HFFc6 (cell line): Measurements from ENCODE around the gene PCDH18. TPM values are rescaled to one million over a fixed set of nuclear protein-coding genes. Genes with fewer than 3 reads are reported as not detected.

ENCODE experiments used
- DNase-seq: peaks from one replicate; pipeline ENCODE4 v3.0.0-alpha.2; 2018
- H3K27ac Mint-ChIP-seq: 2 replicates; pipeline ENCODE4 v1.8.0; 2020; ENCODE audit warnings: mild to moderate bottlenecking, mixed read lengths
- H3K27me3 Mint-ChIP-seq: 2 replicates; pipeline ENCODE4 v1.8.0; 2021; ENCODE audit warnings: mild to moderate bottlenecking, moderate library complexity, mixed read lengths; ENCODE audit not compliant: insufficient read depth
- H3K36me3 Mint-ChIP-seq: 2 replicates; pipeline ENCODE4 v1.8.0; 2021; ENCODE audit warnings: low read depth, mixed read lengths
- H3K4me1 Mint-ChIP-seq: 2 replicates; pipeline ENCODE4 v1.8.0; 2020; ENCODE audit warnings: low read depth, mixed read lengths
- H3K4me3 Mint-ChIP-seq: 2 replicates; pipeline ENCODE4 v1.8.0; 2020; ENCODE audit warnings: mild to moderate bottlenecking, moderate library complexity, mixed read lengths
- H3K9me3 Mint-ChIP-seq: 2 replicates; pipeline ENCODE4 v1.8.0; 2020; ENCODE audit warnings: mild to moderate bottlenecking, mixed read lengths
- CTCF ChIP-seq: fragments of 200-600 bp; sonication (generic); IDR thresholded peaks from 2 replicates; pipeline ENCODE4 v1.5.0; 2021; ENCODE audit warnings: antibody characterized with exemption, mild to moderate bottlenecking
- total RNA-seq, 6 experiments: library from RNA; stranded (reverse); fragmentation: NEBNext Ultra II Directional; extraction: Animal tissue kit (Norgen Biotek cat#: 25700); gene quantifications; 2 replicates in 1 of 6; 3 replicates in 5 of 6; pipeline ENCODE4 v1.2.3, GENCODE V29; 2021

Gene PCDH18
- total RNA-seq, 6 experiments from 2014 or later: 41.6 to 57.6 (median 53.9) TPM

GRCh38 chr4:137559801-137560200 lies 27.5 kb upstream of the PCDH18 start:
- Mint-ChIP-seq H3K4me3 (no peak overlapping the region), H3K27ac (no peak overlapping the region), H3K4me1 (peaks cover 34% of the 10 kb centered on the region), H3K36me3 (no peaks in the 10 kb centered on the region), H3K27me3 (no peaks in the 10 kb centered on the region), H3K9me3 (no peaks in the 10 kb centered on the region)
- DNase-seq: no peak
- TF ChIP-seq CTCF: no peak

- no peak overlapping the region for H3K27ac Mint-ChIP-seq
- no peak for TF ChIP-seq CTCF
- no peaks in the 10 kb centered on the region for H3K36me3 Mint-ChIP-seq
- H3K4me1 Mint-ChIP-seq: peaks cover 34% of the 10 kb centered on the region
- no peaks in the 10 kb centered on the region for H3K27me3 Mint-ChIP-seq
- no peak overlapping the region for H3K4me3 Mint-ChIP-seq
- peak; percentile 35 for DNase-seq
- H3K9me3 Mint-ChIP-seq: no peaks in the 10 kb centered on the region
These were observed 26.7 kb upstream of the PCDH18 start for GRCh38 chr4:137558951-137559350.

- DNase-seq: peak; percentile 69
- Mint-ChIP-seq H3K9me3 (no peaks in the 10 kb centered on the region), H3K4me1 (peaks cover 43% of the 10 kb centered on the region), H3K4me3 (no peak overlapping the region), H3K27me3 (no peaks in the 10 kb centered on the region), H3K36me3 (no peaks in the 10 kb centered on the region), H3K27ac (peak overlapping the region; percentile 25; the same call in 1 of the 2 replicates)
- TF ChIP-seq CTCF: no peak; the same call in 1 of the 2 replicates
These were observed 13.2 kb upstream of the PCDH18 start for GRCh38 chr4:137545461-137545861.

GRCh38 chr4:137543648-137544047 lies 11.4 kb upstream of the PCDH18 start:
- no peak for TF ChIP-seq CTCF
- no peaks in the 10 kb centered on the region for H3K27me3 Mint-ChIP-seq
- no peaks in the 10 kb centered on the region for H3K9me3 Mint-ChIP-seq
- no peak for DNase-seq
- no peak overlapping the region for H3K4me3 Mint-ChIP-seq
- H3K4me1 Mint-ChIP-seq: peaks cover 43% of the 10 kb centered on the region
- H3K27ac Mint-ChIP-seq: no peak overlapping the region
- H3K36me3 Mint-ChIP-seq: no peaks in the 10 kb centered on the region

GRCh38 chr4:137543198-137543597 lies 10.9 kb upstream of the PCDH18 start:
- Mint-ChIP-seq H3K9me3 (no peaks in the 10 kb centered on the region), H3K27ac (no peak overlapping the region), H3K36me3 (no peaks in the 10 kb centered on the region), H3K4me1 (peaks cover 43% of the 10 kb centered on the region), H3K4me3 (no peak overlapping the region), H3K27me3 (no peaks in the 10 kb centered on the region)
- TF ChIP-seq CTCF: no peak
- DNase-seq: no peak
